ENCODE measurements around the gene SAP30BP.

DNA sequence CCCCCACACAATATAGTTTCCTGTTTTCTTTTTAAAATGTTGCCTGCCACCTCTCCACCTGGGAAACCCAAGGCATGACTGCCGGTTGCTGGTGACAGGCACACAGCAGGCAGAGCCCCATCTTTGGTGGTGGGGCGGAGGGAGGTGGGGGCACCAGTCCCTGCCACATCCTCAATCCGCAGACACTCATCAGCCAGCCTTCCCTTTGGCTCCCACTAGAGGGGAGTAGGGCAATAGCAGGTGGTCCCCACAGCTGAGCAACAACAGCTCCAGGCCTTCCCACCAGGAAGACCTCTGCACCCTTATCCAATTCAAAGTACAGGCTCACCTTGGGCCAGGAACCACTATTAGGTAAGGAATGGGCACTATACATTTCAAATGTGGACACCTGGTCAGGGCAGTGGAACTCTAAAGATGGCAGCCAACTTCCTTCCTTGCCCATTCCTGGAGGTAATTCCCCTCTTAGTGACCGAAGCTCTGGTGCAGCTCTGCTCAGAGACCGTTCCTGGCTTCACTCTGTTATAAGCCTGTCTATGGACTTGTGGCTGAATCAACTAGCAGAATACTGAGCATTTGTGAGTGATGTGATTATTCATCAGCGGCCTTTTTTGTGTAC is 14.1 kb upstream of the SAP30BP start:
- TF ChIP-seq EZH2 (IDR thresholded peaks at IDR 0.05) (no peak), POLR2AphosphoS5 (IDR thresholded peaks at IDR 0.05; ENCODE audit: borderline replicate concordance, low read depth, low read length) (no peak), FOXP2 (optimal IDR thresholded peaks at IDR 0.05; ENCODE audit: control extremely low read depth, extremely low read length, insufficient read depth) (no peak)

All from SK-N-MC (cell line).